ENCODE results near the gene TTN. TPM values are rescaled to one million over a fixed set of nuclear protein-coding genes. Genes with fewer than 3 reads are reported as not detected.

Gene TTN
- total and polyA plus RNA-seq, 2 experiments from 2014 or later: 12.5 to 15.7 TPM

DNA sequence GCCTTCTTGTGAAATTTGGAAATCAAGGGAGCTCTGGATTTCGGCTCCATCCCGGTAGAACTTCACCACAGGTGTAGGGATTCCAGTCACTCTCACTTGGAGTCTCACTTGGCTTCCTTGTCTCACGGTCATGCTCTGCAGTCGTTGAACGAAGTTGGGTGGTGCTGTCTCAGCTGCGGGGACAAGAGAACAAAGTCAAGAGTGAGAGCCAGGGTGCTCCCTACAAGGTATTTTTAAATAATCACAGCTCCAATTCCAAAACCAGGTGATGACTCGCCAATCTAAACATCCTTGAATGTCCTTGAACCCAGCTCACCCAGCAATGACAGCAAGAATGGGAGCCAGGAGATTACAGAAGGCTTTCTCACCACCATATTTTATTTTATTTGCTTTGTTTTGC, 6.7 kb downstream of the TTN start (continued):
- TF ChIP-seq, protein P1, sequence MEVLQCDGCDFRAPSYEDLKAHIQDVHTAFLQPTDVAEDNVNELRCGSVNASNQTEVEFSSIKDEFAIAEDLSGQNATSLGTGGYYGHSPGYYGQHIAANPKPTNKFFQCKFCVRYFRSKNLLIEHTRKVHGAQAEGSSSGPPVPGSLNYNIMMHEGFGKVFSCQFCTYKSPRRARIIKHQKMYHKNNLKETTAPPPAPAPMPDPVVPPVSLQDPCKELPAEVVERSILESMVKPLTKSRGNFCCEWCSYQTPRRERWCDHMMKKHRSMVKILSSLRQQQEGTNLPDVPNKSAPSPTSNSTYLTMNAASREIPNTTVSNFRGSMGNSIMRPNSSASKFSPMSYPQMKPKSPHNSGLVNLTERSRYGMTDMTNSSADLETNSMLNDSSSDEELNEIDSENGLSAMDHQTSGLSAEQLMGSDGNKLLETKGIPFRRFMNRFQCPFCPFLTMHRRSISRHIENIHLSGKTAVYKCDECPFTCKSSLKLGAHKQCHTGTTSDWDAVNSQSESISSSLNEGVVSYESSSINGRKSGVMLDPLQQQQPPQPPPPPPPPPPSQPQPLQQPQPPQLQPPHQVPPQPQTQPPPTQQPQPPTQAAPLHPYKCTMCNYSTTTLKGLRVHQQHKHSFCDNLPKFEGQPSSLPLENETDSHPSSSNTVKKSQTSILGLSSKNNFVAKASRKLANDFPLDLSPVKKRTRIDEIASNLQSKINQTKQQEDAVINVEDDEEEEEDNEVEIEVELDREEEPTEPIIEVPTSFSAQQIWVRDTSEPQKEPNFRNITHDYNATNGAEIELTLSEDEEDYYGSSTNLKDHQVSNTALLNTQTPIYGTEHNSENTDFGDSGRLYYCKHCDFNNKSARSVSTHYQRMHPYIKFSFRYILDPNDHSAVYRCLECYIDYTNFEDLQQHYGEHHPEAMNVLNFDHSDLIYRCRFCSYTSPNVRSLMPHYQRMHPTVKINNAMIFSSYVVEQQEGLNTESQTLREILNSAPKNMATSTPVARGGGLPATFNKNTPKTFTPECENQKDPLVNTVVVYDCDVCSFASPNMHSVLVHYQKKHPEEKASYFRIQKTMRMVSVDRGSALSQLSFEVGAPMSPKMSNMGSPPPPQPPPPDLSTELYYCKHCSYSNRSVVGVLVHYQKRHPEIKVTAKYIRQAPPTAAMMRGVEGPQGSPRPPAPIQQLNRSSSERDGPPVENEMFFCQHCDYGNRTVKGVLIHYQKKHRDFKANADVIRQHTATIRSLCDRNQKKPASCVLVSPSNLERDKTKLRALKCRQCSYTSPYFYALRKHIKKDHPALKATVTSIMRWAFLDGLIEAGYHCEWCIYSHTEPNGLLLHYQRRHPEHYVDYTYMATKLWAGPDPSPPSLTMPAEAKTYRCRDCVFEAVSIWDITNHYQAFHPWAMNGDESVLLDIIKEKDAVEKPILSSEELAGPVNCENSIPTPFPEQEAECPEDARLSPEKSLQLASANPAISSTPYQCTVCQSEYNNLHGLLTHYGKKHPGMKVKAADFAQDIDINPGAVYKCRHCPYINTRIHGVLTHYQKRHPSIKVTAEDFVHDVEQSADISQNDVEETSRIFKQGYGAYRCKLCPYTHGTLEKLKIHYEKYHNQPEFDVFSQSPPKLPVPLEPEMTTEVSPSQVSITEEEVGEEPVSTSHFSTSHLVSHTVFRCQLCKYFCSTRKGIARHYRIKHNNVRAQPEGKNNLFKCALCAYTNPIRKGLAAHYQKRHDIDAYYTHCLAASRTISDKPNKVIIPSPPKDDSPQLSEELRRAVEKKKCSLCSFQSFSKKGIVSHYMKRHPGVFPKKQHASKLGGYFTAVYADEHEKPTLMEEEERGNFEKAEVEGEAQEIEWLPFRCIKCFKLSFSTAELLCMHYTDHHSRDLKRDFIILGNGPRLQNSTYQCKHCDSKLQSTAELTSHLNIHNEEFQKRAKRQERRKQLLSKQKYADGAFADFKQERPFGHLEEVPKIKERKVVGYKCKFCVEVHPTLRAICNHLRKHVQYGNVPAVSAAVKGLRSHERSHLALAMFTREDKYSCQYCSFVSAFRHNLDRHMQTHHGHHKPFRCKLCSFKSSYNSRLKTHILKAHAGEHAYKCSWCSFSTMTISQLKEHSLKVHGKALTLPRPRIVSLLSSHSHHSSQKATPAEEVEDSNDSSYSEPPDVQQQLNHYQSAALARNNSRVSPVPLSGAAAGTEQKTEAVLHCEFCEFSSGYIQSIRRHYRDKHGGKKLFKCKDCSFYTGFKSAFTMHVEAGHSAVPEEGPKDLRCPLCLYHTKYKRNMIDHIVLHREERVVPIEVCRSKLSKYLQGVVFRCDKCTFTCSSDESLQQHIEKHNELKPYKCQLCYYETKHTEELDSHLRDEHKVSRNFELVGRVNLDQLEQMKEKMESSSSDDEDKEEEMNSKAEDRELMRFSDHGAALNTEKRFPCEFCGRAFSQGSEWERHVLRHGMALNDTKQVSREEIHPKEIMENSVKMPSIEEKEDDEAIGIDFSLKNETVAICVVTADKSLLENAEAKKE (CRISPR knock-in tag; IDR thresholded peaks at IDR 0.05): no peak
- no peak for TF ChIP-seq ZNF114 (CRISPR knock-in tag; IDR thresholded peaks at IDR 0.05)
- TF ChIP-seq, protein P2, sequence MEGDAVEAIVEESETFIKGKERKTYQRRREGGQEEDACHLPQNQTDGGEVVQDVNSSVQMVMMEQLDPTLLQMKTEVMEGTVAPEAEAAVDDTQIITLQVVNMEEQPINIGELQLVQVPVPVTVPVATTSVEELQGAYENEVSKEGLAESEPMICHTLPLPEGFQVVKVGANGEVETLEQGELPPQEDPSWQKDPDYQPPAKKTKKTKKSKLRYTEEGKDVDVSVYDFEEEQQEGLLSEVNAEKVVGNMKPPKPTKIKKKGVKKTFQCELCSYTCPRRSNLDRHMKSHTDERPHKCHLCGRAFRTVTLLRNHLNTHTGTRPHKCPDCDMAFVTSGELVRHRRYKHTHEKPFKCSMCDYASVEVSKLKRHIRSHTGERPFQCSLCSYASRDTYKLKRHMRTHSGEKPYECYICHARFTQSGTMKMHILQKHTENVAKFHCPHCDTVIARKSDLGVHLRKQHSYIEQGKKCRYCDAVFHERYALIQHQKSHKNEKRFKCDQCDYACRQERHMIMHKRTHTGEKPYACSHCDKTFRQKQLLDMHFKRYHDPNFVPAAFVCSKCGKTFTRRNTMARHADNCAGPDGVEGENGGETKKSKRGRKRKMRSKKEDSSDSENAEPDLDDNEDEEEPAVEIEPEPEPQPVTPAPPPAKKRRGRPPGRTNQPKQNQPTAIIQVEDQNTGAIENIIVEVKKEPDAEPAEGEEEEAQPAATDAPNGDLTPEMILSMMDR (conservative IDR thresholded peaks at IDR 0.05; ENCODE audit: low read depth in 2 of 2): no peak

DNA sequence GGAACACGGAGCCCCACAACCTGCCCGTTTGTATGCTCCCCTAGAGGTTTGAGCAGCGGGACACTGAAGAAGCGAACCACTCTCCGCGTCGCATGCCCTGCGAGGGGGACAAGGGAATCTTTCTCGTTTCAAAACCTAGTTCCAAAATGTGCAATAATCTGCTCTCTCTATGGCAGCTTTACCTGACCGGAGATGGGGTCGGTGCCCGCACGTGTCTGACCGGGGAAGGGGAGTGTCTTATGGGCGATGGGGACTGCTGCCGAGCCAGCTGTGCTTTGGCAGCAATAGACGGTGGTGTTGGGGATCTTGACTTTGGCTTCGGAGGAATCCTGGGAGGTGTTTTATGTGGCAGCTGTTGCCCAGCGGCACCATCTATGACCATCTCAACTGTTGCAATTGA, 7.9 kb downstream of the TTN start:
- ATAC-seq (no peak), DNase-seq (ENCODE audit: low spot score) (no peak)
- no peak overlapping the region for H3K27ac Mint-ChIP-seq
- H3K4me2 ChIP-seq: no peak overlapping the region
- H3F3A ChIP-seq (replicated peaks; ENCODE audit: low read depth): no peaks in the 10 kb centered on the region
- H3K27ac ChIP-seq (ENCODE audit: low read depth): no peak overlapping the region
- H3K79me2 ChIP-seq (replicated peaks; ENCODE audit: insufficient read depth): no peaks in the 10 kb centered on the region
- H3K4me1 Mint-ChIP-seq: peaks cover 5% of the 10 kb centered on the region; the same call in 2 of the 3 replicates
- H3K36me3 Mint-ChIP-seq (ENCODE audit: low read depth): peaks cover 11% of the 10 kb centered on the region; the same call in 1 of the 3 replicates
- no peak overlapping the region for H3K4me3 ChIP-seq
- H2AFZ ChIP-seq: no peak overlapping the region
- no peak overlapping the region for H3K4me3 Mint-ChIP-seq
- H4K20me1 ChIP-seq (replicated peaks; ENCODE audit: insufficient read depth): no peaks in the 10 kb centered on the region
- H3K27me3 Mint-ChIP-seq (ENCODE audit: insufficient read depth, low read depth, poor library complexity): no peaks in the 10 kb centered on the region
- no peaks in the 10 kb centered on the region; the same call in 2 of the 3 replicates for H3K9me3 Mint-ChIP-seq
- H3K27me3 ChIP-seq (ENCODE audit: insufficient read depth): no peaks in the 10 kb centered on the region
- peaks cover 4% of the 10 kb centered on the region; the same call in 1 of the 2 replicates for H3K36me3 ChIP-seq (ENCODE audit: insufficient read depth)
- no peaks in the 10 kb centered on the region for H3K9me2 ChIP-seq (ENCODE audit: insufficient read depth)
- no peaks in the 10 kb centered on the region for H3K4me1 ChIP-seq (ENCODE audit: insufficient read depth)
- no peak for TF ChIP-seq ZNF114 (CRISPR knock-in tag; IDR thresholded peaks at IDR 0.05)
- TF ChIP-seq NANOG (IDR thresholded peaks at IDR 0.05; ENCODE audit: borderline replicate concordance): no peak
- no peak for TF ChIP-seq POLR2AphosphoS5 (IDR thresholded peaks at IDR 0.05; ENCODE audit: low read depth)
- no peak for TF ChIP-seq EZH2 (IDR thresholded peaks at IDR 0.05; ENCODE audit: low read depth, unreplicated experiment)
- TF ChIP-seq, protein P2 (conservative IDR thresholded peaks at IDR 0.05; ENCODE audit: low read depth in 2 of 2): no peak
- TF ChIP-seq, protein P3, sequence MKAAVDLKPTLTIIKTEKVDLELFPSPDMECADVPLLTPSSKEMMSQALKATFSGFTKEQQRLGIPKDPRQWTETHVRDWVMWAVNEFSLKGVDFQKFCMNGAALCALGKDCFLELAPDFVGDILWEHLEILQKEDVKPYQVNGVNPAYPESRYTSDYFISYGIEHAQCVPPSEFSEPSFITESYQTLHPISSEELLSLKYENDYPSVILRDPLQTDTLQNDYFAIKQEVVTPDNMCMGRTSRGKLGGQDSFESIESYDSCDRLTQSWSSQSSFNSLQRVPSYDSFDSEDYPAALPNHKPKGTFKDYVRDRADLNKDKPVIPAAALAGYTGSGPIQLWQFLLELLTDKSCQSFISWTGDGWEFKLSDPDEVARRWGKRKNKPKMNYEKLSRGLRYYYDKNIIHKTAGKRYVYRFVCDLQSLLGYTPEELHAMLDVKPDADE (IDR thresholded peaks at IDR 0.05): no peak
- TF ChIP-seq, protein P4, sequence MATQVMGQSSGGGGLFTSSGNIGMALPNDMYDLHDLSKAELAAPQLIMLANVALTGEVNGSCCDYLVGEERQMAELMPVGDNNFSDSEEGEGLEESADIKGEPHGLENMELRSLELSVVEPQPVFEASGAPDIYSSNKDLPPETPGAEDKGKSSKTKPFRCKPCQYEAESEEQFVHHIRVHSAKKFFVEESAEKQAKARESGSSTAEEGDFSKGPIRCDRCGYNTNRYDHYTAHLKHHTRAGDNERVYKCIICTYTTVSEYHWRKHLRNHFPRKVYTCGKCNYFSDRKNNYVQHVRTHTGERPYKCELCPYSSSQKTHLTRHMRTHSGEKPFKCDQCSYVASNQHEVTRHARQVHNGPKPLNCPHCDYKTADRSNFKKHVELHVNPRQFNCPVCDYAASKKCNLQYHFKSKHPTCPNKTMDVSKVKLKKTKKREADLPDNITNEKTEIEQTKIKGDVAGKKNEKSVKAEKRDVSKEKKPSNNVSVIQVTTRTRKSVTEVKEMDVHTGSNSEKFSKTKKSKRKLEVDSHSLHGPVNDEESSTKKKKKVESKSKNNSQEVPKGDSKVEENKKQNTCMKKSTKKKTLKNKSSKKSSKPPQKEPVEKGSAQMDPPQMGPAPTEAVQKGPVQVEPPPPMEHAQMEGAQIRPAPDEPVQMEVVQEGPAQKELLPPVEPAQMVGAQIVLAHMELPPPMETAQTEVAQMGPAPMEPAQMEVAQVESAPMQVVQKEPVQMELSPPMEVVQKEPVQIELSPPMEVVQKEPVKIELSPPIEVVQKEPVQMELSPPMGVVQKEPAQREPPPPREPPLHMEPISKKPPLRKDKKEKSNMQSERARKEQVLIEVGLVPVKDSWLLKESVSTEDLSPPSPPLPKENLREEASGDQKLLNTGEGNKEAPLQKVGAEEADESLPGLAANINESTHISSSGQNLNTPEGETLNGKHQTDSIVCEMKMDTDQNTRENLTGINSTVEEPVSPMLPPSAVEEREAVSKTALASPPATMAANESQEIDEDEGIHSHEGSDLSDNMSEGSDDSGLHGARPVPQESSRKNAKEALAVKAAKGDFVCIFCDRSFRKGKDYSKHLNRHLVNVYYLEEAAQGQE (IDR thresholded peaks at IDR 0.05; ENCODE audit: unreplicated experiment): no peak
